ENCODE results near the gene MYO1D. TPM values are rescaled to one million over a fixed set of nuclear protein-coding genes. Genes with fewer than 3 reads are reported as not detected.

The MYO1D gene
- total RNA-seq, 1 donor, result 160 TPM

DNA sequence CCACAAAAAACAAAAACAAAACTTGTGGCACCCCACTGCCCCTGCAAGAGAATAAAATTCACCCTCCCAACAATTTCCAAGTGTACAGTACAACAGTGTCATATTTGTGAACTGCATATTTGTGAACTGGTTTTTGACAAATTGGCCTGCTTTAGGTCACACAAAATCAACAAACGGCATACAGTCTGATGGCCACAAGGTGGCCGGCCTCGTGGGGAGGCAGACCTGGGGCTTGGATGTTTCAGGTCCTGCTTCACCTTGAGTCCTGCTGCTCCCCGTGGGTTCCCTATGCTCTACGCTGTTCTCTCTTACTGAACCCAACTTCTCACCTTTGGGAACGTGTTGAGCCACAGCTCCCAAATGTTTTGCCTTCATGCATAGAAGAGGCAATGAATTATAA is 287.9 kb downstream of the MYO1D start:
- no peak for DNase-seq (ENCODE audit: insufficient read length, low spot score, missing footprints)
- Histone ChIP-seq H3K27me3 (ENCODE audit: insufficient read depth, low read length) (no peaks in the 10 kb centered on the region), H3K4me2 (ENCODE audit: insufficient read depth, low read length) (no peak overlapping the region), H3K27ac (ENCODE audit: low read depth, low read length) (no peak overlapping the region), H3K79me2 (ENCODE audit: insufficient read depth, low read length) (no peaks in the 10 kb centered on the region), H3K4me1 (ENCODE audit: insufficient read depth, low read length) (no peaks in the 10 kb centered on the region), H3K9me3 (ENCODE audit: low read depth, low read length) (no peaks in the 10 kb centered on the region), H2AFZ (ENCODE audit: low read length) (no peak overlapping the region), H4K20me1 (ENCODE audit: insufficient read depth, low read length) (no peaks in the 10 kb centered on the region), H3K36me3 (ENCODE audit: insufficient read depth, low read length) (no peaks in the 10 kb centered on the region), H3K4me3 (ENCODE audit: insufficient read depth, low read length) (no peak overlapping the region)
- TF ChIP-seq, protein P1, sequence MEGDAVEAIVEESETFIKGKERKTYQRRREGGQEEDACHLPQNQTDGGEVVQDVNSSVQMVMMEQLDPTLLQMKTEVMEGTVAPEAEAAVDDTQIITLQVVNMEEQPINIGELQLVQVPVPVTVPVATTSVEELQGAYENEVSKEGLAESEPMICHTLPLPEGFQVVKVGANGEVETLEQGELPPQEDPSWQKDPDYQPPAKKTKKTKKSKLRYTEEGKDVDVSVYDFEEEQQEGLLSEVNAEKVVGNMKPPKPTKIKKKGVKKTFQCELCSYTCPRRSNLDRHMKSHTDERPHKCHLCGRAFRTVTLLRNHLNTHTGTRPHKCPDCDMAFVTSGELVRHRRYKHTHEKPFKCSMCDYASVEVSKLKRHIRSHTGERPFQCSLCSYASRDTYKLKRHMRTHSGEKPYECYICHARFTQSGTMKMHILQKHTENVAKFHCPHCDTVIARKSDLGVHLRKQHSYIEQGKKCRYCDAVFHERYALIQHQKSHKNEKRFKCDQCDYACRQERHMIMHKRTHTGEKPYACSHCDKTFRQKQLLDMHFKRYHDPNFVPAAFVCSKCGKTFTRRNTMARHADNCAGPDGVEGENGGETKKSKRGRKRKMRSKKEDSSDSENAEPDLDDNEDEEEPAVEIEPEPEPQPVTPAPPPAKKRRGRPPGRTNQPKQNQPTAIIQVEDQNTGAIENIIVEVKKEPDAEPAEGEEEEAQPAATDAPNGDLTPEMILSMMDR (IDR thresholded peaks at IDR 0.05; ENCODE audit: extremely low read depth, low read depth, low read length), result peak; percentile 14

DNA sequence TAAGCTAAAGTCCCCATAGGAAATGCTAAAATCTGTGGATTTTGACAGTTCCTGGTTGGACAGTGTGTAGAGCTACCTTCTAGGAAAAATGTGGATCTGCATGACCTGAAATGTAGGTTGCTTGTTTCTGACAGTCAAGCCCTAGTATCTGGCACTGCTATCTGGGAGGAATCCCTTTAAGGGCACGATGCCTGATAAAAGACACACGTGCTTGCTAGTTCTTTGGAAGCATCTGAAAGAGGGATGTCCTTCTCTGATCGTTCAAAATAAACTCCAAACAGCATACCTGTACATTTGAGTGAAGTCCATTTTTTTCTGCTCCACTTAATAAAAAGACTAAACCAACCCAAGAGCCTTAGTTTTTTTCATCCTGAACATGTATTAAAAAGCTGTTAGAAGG is 288.8 kb downstream of the MYO1D start:
- peak; percentile 48 for DNase-seq (ENCODE audit: insufficient read length, low spot score, missing footprints)
- no peaks in the 10 kb centered on the region for H3K4me1 ChIP-seq (ENCODE audit: insufficient read depth, low read length)
- no peak overlapping the region for H2AFZ ChIP-seq (ENCODE audit: low read length)
- TF ChIP-seq, protein P1 (IDR thresholded peaks at IDR 0.05; ENCODE audit: extremely low read depth, low read depth, low read length), result no peak
- H3K4me2 ChIP-seq (ENCODE audit: insufficient read depth, low read length), result no peak overlapping the region
- H3K36me3 ChIP-seq (ENCODE audit: insufficient read depth, low read length), result no peaks in the 10 kb centered on the region
- H3K27me3 ChIP-seq (ENCODE audit: insufficient read depth, low read length), result no peaks in the 10 kb centered on the region
- H3K4me3 ChIP-seq (ENCODE audit: insufficient read depth, low read length), result no peak overlapping the region
- no peaks in the 10 kb centered on the region for H3K9me3 ChIP-seq (ENCODE audit: low read depth, low read length)
- H4K20me1 ChIP-seq (ENCODE audit: insufficient read depth, low read length), result no peaks in the 10 kb centered on the region
- H3K79me2 ChIP-seq (ENCODE audit: insufficient read depth, low read length), result no peaks in the 10 kb centered on the region
- no peak overlapping the region for H3K27ac ChIP-seq (ENCODE audit: low read depth, low read length)

DNA sequence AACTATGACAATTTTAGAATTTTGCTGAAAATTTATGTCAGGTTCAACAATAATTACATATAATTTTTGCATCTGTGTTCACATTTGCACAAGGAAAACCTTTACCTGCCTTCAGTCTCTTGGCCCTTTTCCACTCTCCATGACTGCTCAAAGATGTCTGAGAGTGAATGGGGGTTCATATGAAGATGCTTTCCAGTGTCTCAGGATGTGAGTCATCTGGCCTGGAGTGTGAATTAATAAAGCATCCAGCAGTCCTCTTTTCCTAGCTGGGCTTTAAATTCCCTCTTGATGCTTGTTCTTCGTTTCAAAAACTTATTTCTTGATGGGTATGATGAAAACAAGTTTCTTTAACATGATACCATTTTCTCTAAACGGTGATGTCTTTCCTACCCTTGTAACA is 290.3 kb downstream of the MYO1D start:
- Histone ChIP-seq H3K4me2 (ENCODE audit: insufficient read depth, low read length) (no peak overlapping the region), H3K9me3 (ENCODE audit: low read depth, low read length) (no peaks in the 10 kb centered on the region), H3K27ac (ENCODE audit: low read depth, low read length) (no peak overlapping the region), H4K20me1 (ENCODE audit: insufficient read depth, low read length) (no peaks in the 10 kb centered on the region), H3K79me2 (ENCODE audit: insufficient read depth, low read length) (no peaks in the 10 kb centered on the region), H3K27me3 (ENCODE audit: insufficient read depth, low read length) (no peaks in the 10 kb centered on the region), H3K4me1 (ENCODE audit: insufficient read depth, low read length) (no peaks in the 10 kb centered on the region), H2AFZ (ENCODE audit: low read length) (no peak overlapping the region), H3K36me3 (ENCODE audit: insufficient read depth, low read length) (no peaks in the 10 kb centered on the region), H3K4me3 (ENCODE audit: insufficient read depth, low read length) (no peak overlapping the region)
- TF ChIP-seq, protein P1 (IDR thresholded peaks at IDR 0.05; ENCODE audit: extremely low read depth, low read depth, low read length), result no peak
- DNase-seq (ENCODE audit: insufficient read length, low spot score, missing footprints), result peak; percentile 73

DNA sequence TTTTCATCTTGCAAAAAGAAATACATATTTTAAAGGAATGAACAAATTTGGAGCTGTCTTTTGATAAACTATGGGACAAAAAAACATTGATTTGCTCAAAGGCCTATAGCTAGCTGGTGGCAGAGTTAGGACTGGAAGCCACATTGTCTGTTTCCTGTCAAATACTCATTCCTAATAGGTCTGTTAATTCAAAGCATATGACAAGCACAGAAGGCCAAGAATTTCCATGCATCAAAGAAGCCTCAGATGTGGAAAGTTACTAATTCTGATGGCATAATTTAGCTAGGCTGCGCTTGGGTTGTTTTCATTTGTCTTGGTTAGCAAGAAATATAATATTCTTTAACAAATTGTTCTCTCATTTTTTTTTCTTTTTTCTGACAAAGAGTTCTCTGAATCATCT is 292.1 kb downstream of the MYO1D start:
- Histone ChIP-seq H3K4me2 (ENCODE audit: insufficient read depth, low read length) (no peak overlapping the region), H4K20me1 (ENCODE audit: insufficient read depth, low read length) (no peaks in the 10 kb centered on the region), H3K4me1 (ENCODE audit: insufficient read depth, low read length) (no peaks in the 10 kb centered on the region), H3K36me3 (ENCODE audit: insufficient read depth, low read length) (no peaks in the 10 kb centered on the region), H3K9me3 (ENCODE audit: low read depth, low read length) (no peaks in the 10 kb centered on the region), H2AFZ (ENCODE audit: low read length) (no peak overlapping the region), H3K79me2 (ENCODE audit: insufficient read depth, low read length) (no peaks in the 10 kb centered on the region), H3K4me3 (ENCODE audit: insufficient read depth, low read length) (no peak overlapping the region), H3K27ac (ENCODE audit: low read depth, low read length) (no peak overlapping the region), H3K27me3 (ENCODE audit: insufficient read depth, low read length) (no peaks in the 10 kb centered on the region)
- TF ChIP-seq, protein P1 (IDR thresholded peaks at IDR 0.05; ENCODE audit: extremely low read depth, low read depth, low read length), result no peak
- no peak for DNase-seq (ENCODE audit: insufficient read length, low spot score, missing footprints)

Data from osteoblast (primary cell).